B cell (primary cell): ENCODE results near the gene GNAI3. TPM values are rescaled to one million over a fixed set of nuclear protein-coding genes. Genes with fewer than 3 reads are reported as not detected.

Experiments
- ATAC-seq: fragments of 200-7000 bp; cut with Tn5 transposase; one replicate; pipeline ENCODE4 v1.10.0; 2021; ENCODE audit warnings: low read depth, mild to moderate bottlenecking, moderate number of reproducible peaks, moderate library complexity
- CTCF ChIA-PET: fragments of 350-600 bp; sonication (Branson Sonifier 250); formaldehyde crosslinking; loops from one replicate; lab custom pipeline; 2021; ENCODE audit warnings: antibody characterized with exemption, inconsistent platforms; lab: Charles Lee
- POLR2A ChIA-PET: fragments of 350-600 bp; sonication (Branson Sonifier 250); formaldehyde crosslinking; loops from one replicate; lab custom pipeline; 2021; ENCODE audit warnings: antibody characterized with exemption; lab: Charles Lee
- DNase-seq: peaks from one replicate; pipeline ENCODE4 v3.0.0; 2013
- H2AFZ ChIP-seq: 2 replicates; pipeline ENCODE4 v1.6.1; 2012; ENCODE audit warnings: mild to moderate bottlenecking, low read depth, low read length; ENCODE audit not compliant: insufficient read depth, poor library complexity, severe bottlenecking
- H3K27ac ChIP-seq, 2 donors: 1 replicate in 1 of 2; 2 replicates in 1 of 2; pipeline ENCODE4 v1.5.1; 2012 to 2013; ENCODE audit warnings: low read length in 2 of 2, mild to moderate bottlenecking in 2 of 2, moderate library complexity in 1 of 2
- H3K27me3 ChIP-seq, 4 experiments: fragments of 200-600 bp in 1 of 4; sonication (generic) in 1 of 4; replicated peaks in 1 of 4; 1 replicate in 2 of 4; 2 replicates in 2 of 4; pipeline versions ENCODE4 v1.6.1 to v1.7.0; 2013 to 2016; ENCODE audit warnings: low read length in 3 of 4, mild to moderate bottlenecking in 2 of 4, mixed read lengths in 1 of 4, moderate library complexity in 1 of 4; ENCODE audit not compliant: insufficient read depth in 4 of 4, control insufficient read depth in 3 of 4; ENCODE audit errors: control extremely low read depth in 1 of 4
- H3K36me3 ChIP-seq, 2 experiments: replicated peaks in 1 of 2; 1 replicate in 1 of 2; 2 replicates in 1 of 2; pipeline versions ENCODE4 v1.6.1 to v1.7.1; 2013; ENCODE audit warnings: low read length in 1 of 2; ENCODE audit not compliant: insufficient read depth in 2 of 2, control insufficient read depth in 1 of 2; ENCODE audit errors: control extremely low read depth in 1 of 2, extremely low read depth in 1 of 2
- H3K4me1 ChIP-seq, 2 donors: fragments of 200-600 bp in 1 of 2; sonication (generic) in 1 of 2; 1 replicate in 1 of 2; 2 replicates in 1 of 2; pipeline versions ENCODE4 v1.5.1 to v1.6.1; 2013 to 2017; ENCODE audit warnings: low read length in 2 of 2; ENCODE audit not compliant: control insufficient read depth in 2 of 2, insufficient read depth in 2 of 2
- H3K4me2 ChIP-seq: replicated peaks from 2 replicates; pipeline ENCODE3; 2012; ENCODE audit warnings: mild to moderate bottlenecking, low read depth, low read length; ENCODE audit not compliant: poor library complexity, severe bottlenecking
- H3K4me3 ChIP-seq, 5 experiments: fragments of 200-600 bp in 1 of 5; sonication (generic) in 1 of 5; 1 replicate in 3 of 5; 2 replicates in 2 of 5; pipeline versions ENCODE4 v1.5.1 to v1.7.0; 2011 to 2016; ENCODE audit warnings: low read length in 4 of 5, mild to moderate bottlenecking in 4 of 5, low read depth in 2 of 5, control low read depth in 1 of 5, moderate library complexity in 1 of 5; ENCODE audit not compliant: insufficient read depth in 1 of 5; ENCODE audit errors: control extremely low read depth in 1 of 5, extremely low read depth in 1 of 5
- H3K79me2 ChIP-seq: fragments of 200-600 bp; sonication (generic); one replicate; pipeline ENCODE4 v1.6.0; 2016; ENCODE audit warnings: low read length; ENCODE audit not compliant: control insufficient read depth, insufficient read depth
- H3K9ac ChIP-seq: fragments of 200-600 bp; sonication (generic); 2 replicates; pipeline ENCODE4 v1.6.1; 2017; ENCODE audit warnings: mild to moderate bottlenecking, low read length, moderate library complexity
- H3K9me3 ChIP-seq, 3 donors: one replicate each; pipeline versions ENCODE4 v1.6.1 to v1.7.1; 2013; ENCODE audit warnings: low read length in 2 of 3; ENCODE audit not compliant: control insufficient read depth in 2 of 3, insufficient read depth in 1 of 3; ENCODE audit errors: control extremely low read depth in 1 of 3
- H4K20me1 ChIP-seq: 2 replicates; pipeline ENCODE4 v1.6.0; 2012; ENCODE audit warnings: mild to moderate bottlenecking, low read length; ENCODE audit not compliant: insufficient read depth, control insufficient read depth, poor library complexity, severe bottlenecking
- H3K27ac Mint-ChIP-seq: one replicate; pipeline ENCODE4 v1.8.0; 2021; ENCODE audit warnings: mixed read lengths
- H3K27me3 Mint-ChIP-seq: one replicate; pipeline ENCODE4 v1.8.0; 2021; ENCODE audit warnings: mixed read lengths
- H3K4me1 Mint-ChIP-seq: one replicate; pipeline ENCODE4 v1.8.0; 2021; ENCODE audit warnings: mixed read lengths
- H3K4me3 Mint-ChIP-seq: one replicate; pipeline ENCODE4 v1.8.0; 2021; ENCODE audit warnings: mixed read lengths
- H3K9me3 Mint-ChIP-seq: one replicate; pipeline ENCODE4 v1.8.0; 2022; ENCODE audit warnings: mixed read lengths; ENCODE audit not compliant: insufficient read depth
- EZH2 ChIP-seq: IDR thresholded peaks from 2 replicates; pipeline ENCODE4 v1.6.1; 2012; ENCODE audit warnings: borderline replicate concordance, low read depth, mild to moderate bottlenecking, moderate library complexity, low read length; ENCODE audit not compliant: insufficient read depth, poor library complexity, severe bottlenecking
- WGBS: methylation state at CpG from one replicate; pipeline ENCODE4 v1.1.5; 2013; ENCODE audit warnings: missing lambda C conversion rate; ENCODE audit not compliant: insufficient coverage; 5-methylcytosine and 5-hydroxymethylcytosine counted together
- intact Hi-C: fragments of 100-400 bp; cut with micrococcal nuclease; formaldehyde crosslinking; loops from one replicate; pipeline ENCODE4 v1.10.0; 2022
- polyA plus RNA-seq: library from polyadenylated mRNA; depleted of rRNA; stranded (reverse); fragments of >200 nt; gene quantifications from 2 replicates; pipeline ENCODE4 v1.2.3, GENCODE V29; 2012
- total RNA-seq, 2 donors: library from RNA; stranded (reverse); fragments of 120-200 nt in 1 of 2; gene quantifications; 1 replicate in 1 of 2; 2 replicates in 1 of 2; pipeline versions ENCODE4 v1.2.3 to v1.2.4, GENCODE V29; 2013 to 2022
- TF ChIP-seq, protein P1 (sequence below): fragments of 200-600 bp; IDR thresholded peaks from one replicate; pipeline ENCODE4 v1.8.0; 2022; ENCODE audit warnings: antibody characterized with exemption, mild to moderate bottlenecking

The GNAI3 gene
- total and polyA plus RNA-seq, 2 donors (not counting 1 experiment from before 2014, with no cell fraction given): 1.6 to 8.5 TPM

DNA sequence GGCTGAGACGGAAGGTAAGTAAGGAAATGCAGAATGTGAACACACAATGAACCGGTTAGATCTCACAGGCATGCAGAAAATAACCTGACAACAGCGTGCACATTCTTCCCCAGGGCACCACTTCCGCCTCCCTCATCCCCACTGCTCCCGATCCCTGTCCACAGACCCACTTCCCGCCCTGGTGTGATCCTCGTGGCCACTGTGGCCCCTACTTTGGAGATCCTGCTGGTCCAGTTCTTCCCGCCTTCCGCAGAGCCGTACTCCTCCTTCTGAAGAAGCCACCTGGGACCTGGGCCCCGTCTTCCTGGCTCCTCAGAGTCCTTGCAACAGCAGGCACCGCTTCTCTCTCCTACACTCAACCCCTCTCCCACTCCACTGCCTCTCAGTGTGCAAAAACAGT, 106.1 kb downstream of the GNAI3 start:
- H3K9ac ChIP-seq: no peak overlapping the region
- no peak overlapping the region for H3K27ac ChIP-seq
- no peaks in the 10 kb centered on the region for H4K20me1 ChIP-seq
- Mint-ChIP-seq H3K27ac (peak overlapping the region; percentile 32), H3K27me3 (peaks cover 29% of the 10 kb centered on the region), H3K4me1 (peaks cover 23% of the 10 kb centered on the region), H3K9me3 (no peaks in the 10 kb centered on the region), H3K4me3 (peak overlapping the region; percentile 24)
- peaks cover 0 to 9% (median 3%) of the 10 kb centered on the region in 4 experiments for H3K27me3 ChIP-seq
- no peak for ATAC-seq
- CTCF ChIA-PET: interaction anchor here (1.2 to 5.8 kb wide), 5 partner anchors 13 to 330 kb away, joined by 9 to 42 read pairs (median 10); partner anchors contain the start of gene AHCYL1
- H3K36me3 ChIP-seq: peaks cover 0 to 9% of the 10 kb centered on the region in 2 experiments
- no peaks in the 10 kb centered on the region for H3K9me3 ChIP-seq
- H3K4me2 ChIP-seq: no peak overlapping the region
- H2AFZ ChIP-seq: no peak overlapping the region
- intact Hi-C loops: loop anchor here (10.0 kb wide), 1 partner anchor 170 kb away; the partner anchor contains the start of gene ATXN7L2
- no peaks in the 10 kb centered on the region for H3K79me2 ChIP-seq
- POLR2A ChIA-PET: no interaction called here
- DNase-seq: no peak
- peaks cover 11 to 17% of the 10 kb centered on the region in 2 donors for H3K4me1 ChIP-seq
- no peak overlapping the region for H3K4me3 ChIP-seq
- no peak for TF ChIP-seq EZH2
- TF ChIP-seq, protein P1, sequence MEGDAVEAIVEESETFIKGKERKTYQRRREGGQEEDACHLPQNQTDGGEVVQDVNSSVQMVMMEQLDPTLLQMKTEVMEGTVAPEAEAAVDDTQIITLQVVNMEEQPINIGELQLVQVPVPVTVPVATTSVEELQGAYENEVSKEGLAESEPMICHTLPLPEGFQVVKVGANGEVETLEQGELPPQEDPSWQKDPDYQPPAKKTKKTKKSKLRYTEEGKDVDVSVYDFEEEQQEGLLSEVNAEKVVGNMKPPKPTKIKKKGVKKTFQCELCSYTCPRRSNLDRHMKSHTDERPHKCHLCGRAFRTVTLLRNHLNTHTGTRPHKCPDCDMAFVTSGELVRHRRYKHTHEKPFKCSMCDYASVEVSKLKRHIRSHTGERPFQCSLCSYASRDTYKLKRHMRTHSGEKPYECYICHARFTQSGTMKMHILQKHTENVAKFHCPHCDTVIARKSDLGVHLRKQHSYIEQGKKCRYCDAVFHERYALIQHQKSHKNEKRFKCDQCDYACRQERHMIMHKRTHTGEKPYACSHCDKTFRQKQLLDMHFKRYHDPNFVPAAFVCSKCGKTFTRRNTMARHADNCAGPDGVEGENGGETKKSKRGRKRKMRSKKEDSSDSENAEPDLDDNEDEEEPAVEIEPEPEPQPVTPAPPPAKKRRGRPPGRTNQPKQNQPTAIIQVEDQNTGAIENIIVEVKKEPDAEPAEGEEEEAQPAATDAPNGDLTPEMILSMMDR: no peak
- 91% methylated on average over 11 of the region's 12 CpGs for WGBS
